NB4 (cell line): ENCODE data around the gene TMEM198.
A peak's percentile ranks its signal among the peaks of the same experiment; 100 is the strongest.

Experiments used
- DNase-seq: peaks from one replicate; pipeline ENCODE4 v3.0.0; 2010; ENCODE audit warnings: low read depth
- H3K4me3 ChIP-seq: one replicate; pipeline ENCODE4 v1.5.1; 2011; ENCODE audit warnings: mild to moderate bottlenecking, low read depth, low read length, moderate library complexity
- CTCF ChIP-seq: IDR thresholded peaks from one replicate; pipeline ENCODE4 v1.5.1; 2012; ENCODE audit warnings: low read depth, low read length
- MAX ChIP-seq: IDR thresholded peaks from 2 replicates; pipeline ENCODE4 v1.6.1; 2011; ENCODE audit warnings: low read depth, low read length
- MYC ChIP-seq: IDR thresholded peaks from 2 replicates; pipeline ENCODE4 v1.6.1; 2011; ENCODE audit warnings: low read depth, low read length
- POLR2A ChIP-seq: IDR thresholded peaks from 2 replicates; pipeline ENCODE4 v1.6.1; 2011; ENCODE audit warnings: mild to moderate bottlenecking; ENCODE audit not compliant: insufficient read length; ENCODE audit errors: extremely low read depth

TMEM198 gene

GRCh38 chr2:219598308-219599078, 54.7 kb downstream of the TMEM198 start:
- TF ChIP-seq MAX = no peak
- TF ChIP-seq POLR2A = no peak
- no peak for TF ChIP-seq CTCF
- no peak for TF ChIP-seq MYC
- peak overlapping the region; percentile 92 for H3K4me3 ChIP-seq
- DNase-seq = no peak
